ENCODE data around the gene DOK7.

DOK7 gene

GRCh38 chr4:3485011-3485791, 22.1 kb downstream of the DOK7 start:
- H3K27ac ChIP-seq, result peak overlapping the region; percentile 75; the same call in 1 of the 2 replicates
- no peak for TF ChIP-seq CTCF (conservative IDR thresholded peaks at IDR 0.05)
- TF ChIP-seq ZFX (IDR thresholded peaks at IDR 0.05), result no peak

GRCh38 chr4:3485886-3486540, 22.9 kb downstream of the DOK7 start:
- H3K27ac ChIP-seq, result no peak overlapping the region
- TF ChIP-seq ZFX (IDR thresholded peaks at IDR 0.05), result no peak
- TF ChIP-seq CTCF (conservative IDR thresholded peaks at IDR 0.05), result no peak

DNA sequence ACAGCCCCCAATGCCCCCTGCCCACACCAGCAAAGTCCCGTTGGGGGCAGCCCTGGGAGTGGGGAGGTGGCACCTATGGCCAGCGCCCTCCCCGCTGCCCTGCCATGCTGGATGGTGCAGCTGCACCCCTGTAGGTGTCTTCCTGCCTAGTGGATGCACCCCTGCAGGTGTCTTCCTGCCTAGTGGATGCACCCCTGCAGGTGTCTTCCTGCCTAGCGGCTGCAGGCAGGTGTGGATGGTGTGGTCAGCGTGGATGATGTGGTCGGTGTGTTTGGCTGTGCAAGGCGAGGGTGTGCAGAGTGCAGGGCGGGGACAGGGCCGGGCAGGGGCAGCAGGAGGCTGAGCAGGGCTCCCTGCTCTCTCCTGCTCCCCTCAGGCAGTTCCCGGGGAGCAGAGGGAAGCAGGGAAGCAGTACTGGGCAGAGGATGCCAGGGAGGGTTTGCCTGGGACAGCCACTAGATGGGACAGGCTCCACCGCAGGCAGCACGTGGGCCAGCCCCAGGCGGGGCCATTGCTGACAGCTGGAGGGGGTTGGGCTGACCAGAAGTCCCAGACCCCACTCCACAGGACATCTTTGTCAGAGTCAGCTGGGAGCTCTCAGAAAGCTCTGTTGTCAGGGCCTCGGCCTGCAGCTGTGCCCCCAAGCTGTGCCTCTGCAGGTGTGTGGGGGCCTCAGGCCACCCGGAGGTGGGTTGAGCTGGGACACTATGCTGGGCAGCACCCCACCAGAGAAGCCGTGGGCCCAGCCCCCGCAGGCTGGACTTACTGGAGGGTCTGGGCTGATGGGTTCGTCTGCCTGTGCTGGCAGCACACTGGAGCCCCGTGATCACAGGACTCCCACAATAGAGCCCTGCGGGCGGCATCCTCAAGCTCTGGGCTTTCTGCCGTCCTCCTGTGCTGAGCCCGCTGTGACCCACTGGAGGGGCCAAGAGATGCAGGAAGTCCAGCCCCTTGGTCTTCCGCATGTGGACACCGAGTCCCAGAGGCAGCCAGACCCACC, 23.7 kb downstream of the DOK7 start:
- H3K27ac ChIP-seq, result no peak overlapping the region
- TF ChIP-seq ZFX (IDR thresholded peaks at IDR 0.05) (no peak), CTCF (conservative IDR thresholded peaks at IDR 0.05) (no peak)

- TF ChIP-seq ZFX (IDR thresholded peaks at IDR 0.05) (no peak), CTCF (conservative IDR thresholded peaks at IDR 0.05) (no peak)
- no peak overlapping the region for H3K27ac ChIP-seq
These were observed 24.8 kb downstream of the DOK7 start for GRCh38 chr4:3487861-3488260.

DNA sequence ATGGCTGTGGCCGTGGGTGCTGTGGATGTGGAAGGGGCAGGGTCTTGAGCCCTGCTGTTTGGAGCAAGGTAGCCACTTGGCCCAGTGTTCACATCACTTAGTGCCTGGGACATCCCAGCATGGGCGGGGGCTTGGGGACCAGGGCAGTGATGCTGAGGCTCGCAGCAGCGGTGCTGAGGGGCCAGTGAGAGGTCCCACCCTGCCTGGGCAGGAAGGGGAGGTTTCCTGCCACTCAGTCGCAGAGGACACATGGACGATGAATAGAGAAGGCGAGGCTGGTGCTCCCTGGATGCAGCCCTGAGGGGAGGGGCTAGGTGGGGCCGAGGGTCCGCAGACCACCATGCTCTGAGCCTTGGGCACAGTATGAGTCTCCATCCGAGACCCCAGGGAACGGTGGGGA, 25.7 kb downstream of the DOK7 start:
- H3K27ac ChIP-seq, result no peak overlapping the region
- TF ChIP-seq ZFX (IDR thresholded peaks at IDR 0.05), result no peak
- TF ChIP-seq CTCF (conservative IDR thresholded peaks at IDR 0.05), result no peak

- no peak for TF ChIP-seq CTCF (conservative IDR thresholded peaks at IDR 0.05)
- TF ChIP-seq ZFX (IDR thresholded peaks at IDR 0.05), result no peak
- H3K27ac ChIP-seq, result no peak overlapping the region
These were observed 26.4 kb downstream of the DOK7 start for GRCh38 chr4:3489451-3489962.

Data from C4-2B (cell line).